Panc1 (cell line): ENCODE measurements around the gene SYF2. TPM values are rescaled to one million over a fixed set of nuclear protein-coding genes. Genes with fewer than 3 reads are reported as not detected.
"Not testable (repeated sequence)": the region's sequence is repeated elsewhere in the genome, so short reads cannot be mapped to it uniquely, and the experiment has no call there.

Source experiments
- ATAC-seq: fragments of 200-7000 bp; cut with Tn5 transposase; 2 replicates; pipeline ENCODE4 v1.9.1; 2020; ENCODE audit warnings: mild to moderate bottlenecking, moderate library complexity
- BruUV-seq: library from RNA; stranded (reverse); fragments of 400-500 nt; replicated peaks from 2 replicates; lab custom pipeline; 2021; lab: Mats Ljungman, UMichigan
- CTCF ChIA-PET: fragments of 300-600 bp; sonication (Branson Sonifier 250); formaldehyde crosslinking; loops from one replicate; lab custom pipeline; 2022; ENCODE audit warnings: antibody characterized with exemption; lab: Charles Lee
- POLR2A ChIA-PET: fragments of 300-600 bp; sonication (Branson Sonifier 250); formaldehyde crosslinking; loops from one replicate; lab custom pipeline; 2022; ENCODE audit warnings: antibody characterized with exemption; lab: Charles Lee
- DNase-seq: peaks from one replicate; pipeline ENCODE4 v3.0.0-alpha.2; 2010; ENCODE audit warnings: low read depth, low spot score
- H3K27ac ChIP-seq: 2 replicates; pipeline ENCODE4 v1.5.1; 2011; ENCODE audit warnings: mild to moderate bottlenecking, low read length, inconsistent platforms
- H3K27me3 ChIP-seq: fragments of 200-500 bp; sonication (Bioruptor generic); 2 replicates; pipeline ENCODE4 v1.6.0; 2014; ENCODE audit warnings: low read length, inconsistent platforms; ENCODE audit not compliant: control insufficient read depth, insufficient read depth
- H3K36me3 ChIP-seq: fragments of 200-500 bp; sonication (Bioruptor generic); 2 replicates; pipeline ENCODE4 v1.5.1; 2014; ENCODE audit warnings: inconsistent platforms, mild to moderate bottlenecking, low read length, moderate library complexity; ENCODE audit not compliant: control insufficient read depth, insufficient read depth
- H3K4me1 ChIP-seq: 2 replicates; pipeline ENCODE4 v1.5.1; 2011; ENCODE audit warnings: inconsistent platforms, mild to moderate bottlenecking, low read length, moderate library complexity; ENCODE audit not compliant: control insufficient read depth, insufficient read depth
- H3K4me3 ChIP-seq, 2 experiments: 2 replicates each; pipeline ENCODE4 v1.5.1; 2011 to 2012; ENCODE audit warnings: low read depth in 2 of 2, low read length in 2 of 2, mild to moderate bottlenecking in 2 of 2, inconsistent platforms in 1 of 2, moderate library complexity in 1 of 2
- H3K9me3 ChIP-seq: fragments of 200-500 bp; sonication (Bioruptor generic); 2 replicates; pipeline ENCODE4 v1.5.1; 2014; ENCODE audit warnings: low read depth, mild to moderate bottlenecking, inconsistent platforms, low read length, moderate library complexity; ENCODE audit not compliant: control insufficient read depth, insufficient read depth
- POLR2AphosphoS5 ChIP-seq: IDR thresholded peaks from 2 replicates; pipeline ENCODE4 v1.6.1; 2012; ENCODE audit warnings: mild to moderate bottlenecking, low read depth, low read length, moderate library complexity
- SIN3A ChIP-seq: IDR thresholded peaks from 2 replicates; pipeline ENCODE4 v1.6.1; 2012; ENCODE audit warnings: low read depth, mild to moderate bottlenecking, low read length, moderate library complexity, borderline replicate concordance; ENCODE audit not compliant: insufficient read depth
- TCF7L2 ChIP-seq: IDR thresholded peaks from 2 replicates; pipeline ENCODE4 v1.6.1; 2011; ENCODE audit warnings: mild to moderate bottlenecking, low read depth, low read length, inconsistent platforms
- in situ Hi-C: cut with HindIII; loops from 2 replicates; pipeline ENCODE4 v1.10.0; 2016; ENCODE audit warnings: low sequenced_read_pairs, low pct_unique_long_range_greater_than_20kb
- intact Hi-C: fragments of 100-400 bp; cut with micrococcal nuclease; formaldehyde crosslinking; loops from one replicate; pipeline ENCODE4 v1.10.0; 2022; ENCODE audit not compliant: unreplicated experiment
- total RNA-seq: library from RNA; stranded (reverse); gene quantifications from one replicate; pipeline ENCODE4 v1.2.1, GENCODE V29; 2021; ENCODE audit not compliant: unreplicated experiment
- TF ChIP-seq, protein P1 (sequence below): fragments of 450-650 bp; IDR thresholded peaks from 2 replicates; pipeline ENCODE4 v1.5.1; 2017; ENCODE audit warnings: mild to moderate bottlenecking
- TF ChIP-seq, protein P2 (sequence below), 2 experiments: IDR thresholded peaks; 2 replicates each; pipeline ENCODE4 v1.6.1; 2011 to 2012; ENCODE audit warnings: low read depth in 2 of 2, control low read depth in 1 of 2, low read length in 1 of 2, mild to moderate bottlenecking in 1 of 2, moderate library complexity in 1 of 2; ENCODE audit not compliant: insufficient read depth in 1 of 2

The SYF2 gene
- total RNA-seq, 1 experiment from 2014 or later = 28.9 TPM

DNA sequence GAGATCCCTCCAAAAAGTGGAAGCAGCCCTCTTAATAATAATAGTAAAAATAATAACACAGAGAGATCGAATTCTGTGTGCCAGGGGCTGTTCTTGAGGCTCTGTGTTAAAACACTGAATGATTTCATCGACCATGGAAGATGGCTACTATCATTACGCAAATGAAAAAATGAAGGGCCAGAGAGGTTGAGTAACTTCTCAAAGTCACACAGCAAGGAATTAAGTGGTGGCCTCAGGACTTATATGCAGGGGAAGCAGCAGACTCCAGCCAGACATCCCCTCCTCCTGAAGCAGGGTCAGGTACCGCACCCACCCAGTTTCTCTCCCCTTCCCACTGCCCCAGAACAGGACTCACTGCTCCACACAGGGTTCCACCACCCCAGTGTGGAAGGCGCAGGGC, 40.1 kb downstream of the SYF2 start:
- in situ Hi-C loops = no loop called here
- no peak overlapping the region for H3K27ac ChIP-seq
- H3K36me3 ChIP-seq = no peaks in the 10 kb centered on the region
- no peak for TF ChIP-seq POLR2AphosphoS5
- no peak for TF ChIP-seq SIN3A
- TF ChIP-seq, protein P1, sequence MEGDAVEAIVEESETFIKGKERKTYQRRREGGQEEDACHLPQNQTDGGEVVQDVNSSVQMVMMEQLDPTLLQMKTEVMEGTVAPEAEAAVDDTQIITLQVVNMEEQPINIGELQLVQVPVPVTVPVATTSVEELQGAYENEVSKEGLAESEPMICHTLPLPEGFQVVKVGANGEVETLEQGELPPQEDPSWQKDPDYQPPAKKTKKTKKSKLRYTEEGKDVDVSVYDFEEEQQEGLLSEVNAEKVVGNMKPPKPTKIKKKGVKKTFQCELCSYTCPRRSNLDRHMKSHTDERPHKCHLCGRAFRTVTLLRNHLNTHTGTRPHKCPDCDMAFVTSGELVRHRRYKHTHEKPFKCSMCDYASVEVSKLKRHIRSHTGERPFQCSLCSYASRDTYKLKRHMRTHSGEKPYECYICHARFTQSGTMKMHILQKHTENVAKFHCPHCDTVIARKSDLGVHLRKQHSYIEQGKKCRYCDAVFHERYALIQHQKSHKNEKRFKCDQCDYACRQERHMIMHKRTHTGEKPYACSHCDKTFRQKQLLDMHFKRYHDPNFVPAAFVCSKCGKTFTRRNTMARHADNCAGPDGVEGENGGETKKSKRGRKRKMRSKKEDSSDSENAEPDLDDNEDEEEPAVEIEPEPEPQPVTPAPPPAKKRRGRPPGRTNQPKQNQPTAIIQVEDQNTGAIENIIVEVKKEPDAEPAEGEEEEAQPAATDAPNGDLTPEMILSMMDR = no peak
- TF ChIP-seq TCF7L2 = no peak
- TF ChIP-seq, protein P2, sequence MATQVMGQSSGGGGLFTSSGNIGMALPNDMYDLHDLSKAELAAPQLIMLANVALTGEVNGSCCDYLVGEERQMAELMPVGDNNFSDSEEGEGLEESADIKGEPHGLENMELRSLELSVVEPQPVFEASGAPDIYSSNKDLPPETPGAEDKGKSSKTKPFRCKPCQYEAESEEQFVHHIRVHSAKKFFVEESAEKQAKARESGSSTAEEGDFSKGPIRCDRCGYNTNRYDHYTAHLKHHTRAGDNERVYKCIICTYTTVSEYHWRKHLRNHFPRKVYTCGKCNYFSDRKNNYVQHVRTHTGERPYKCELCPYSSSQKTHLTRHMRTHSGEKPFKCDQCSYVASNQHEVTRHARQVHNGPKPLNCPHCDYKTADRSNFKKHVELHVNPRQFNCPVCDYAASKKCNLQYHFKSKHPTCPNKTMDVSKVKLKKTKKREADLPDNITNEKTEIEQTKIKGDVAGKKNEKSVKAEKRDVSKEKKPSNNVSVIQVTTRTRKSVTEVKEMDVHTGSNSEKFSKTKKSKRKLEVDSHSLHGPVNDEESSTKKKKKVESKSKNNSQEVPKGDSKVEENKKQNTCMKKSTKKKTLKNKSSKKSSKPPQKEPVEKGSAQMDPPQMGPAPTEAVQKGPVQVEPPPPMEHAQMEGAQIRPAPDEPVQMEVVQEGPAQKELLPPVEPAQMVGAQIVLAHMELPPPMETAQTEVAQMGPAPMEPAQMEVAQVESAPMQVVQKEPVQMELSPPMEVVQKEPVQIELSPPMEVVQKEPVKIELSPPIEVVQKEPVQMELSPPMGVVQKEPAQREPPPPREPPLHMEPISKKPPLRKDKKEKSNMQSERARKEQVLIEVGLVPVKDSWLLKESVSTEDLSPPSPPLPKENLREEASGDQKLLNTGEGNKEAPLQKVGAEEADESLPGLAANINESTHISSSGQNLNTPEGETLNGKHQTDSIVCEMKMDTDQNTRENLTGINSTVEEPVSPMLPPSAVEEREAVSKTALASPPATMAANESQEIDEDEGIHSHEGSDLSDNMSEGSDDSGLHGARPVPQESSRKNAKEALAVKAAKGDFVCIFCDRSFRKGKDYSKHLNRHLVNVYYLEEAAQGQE (IDR thresholded peaks at IDR 0.05; ENCODE audit: insufficient read depth in 1 of 2, low read depth in 2 of 2, low read length in 1 of 2) = no peak
- no peak overlapping the region for H3K4me3 ChIP-seq
- ChIA-PET CTCF (no interaction called here), POLR2A (no interaction called here)
- BruUV-seq = no TSS peak
- no peaks in the 10 kb centered on the region for H3K9me3 ChIP-seq
- H3K4me1 ChIP-seq = no peaks in the 10 kb centered on the region; the same call in 1 of the 2 replicates
- DNase-seq (no peak), ATAC-seq (no peak)
- no peaks in the 10 kb centered on the region for H3K27me3 ChIP-seq
- intact Hi-C loops = no loop called here

DNA sequence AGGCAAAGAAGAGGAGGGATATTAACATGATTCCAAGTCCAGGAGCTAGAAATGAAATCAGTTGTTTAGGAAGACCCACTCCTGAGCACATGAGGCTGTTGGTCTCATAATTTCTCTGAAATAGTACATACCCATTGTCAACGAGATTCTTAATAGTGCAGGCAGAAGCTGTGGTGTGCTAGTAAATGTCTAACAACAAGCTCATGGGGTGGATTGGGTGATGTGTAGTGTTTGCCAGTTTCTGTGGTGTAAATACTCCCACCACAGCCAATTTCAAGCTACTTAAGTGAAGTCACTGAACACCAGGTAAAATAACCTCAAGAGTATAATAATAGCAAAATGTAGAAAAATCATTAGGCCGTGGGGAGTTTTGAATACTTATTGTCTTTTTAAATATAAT, 42.0 kb downstream of the SYF2 start:
- BruUV-seq = no TSS peak
- Histone ChIP-seq H3K27me3 (no peaks in the 10 kb centered on the region), H3K4me3 (no peak overlapping the region), H3K36me3 (no peaks in the 10 kb centered on the region), H3K27ac (no peak overlapping the region), H3K9me3 (no peaks in the 10 kb centered on the region), H3K4me1 (no peaks in the 10 kb centered on the region)
- in situ Hi-C loops = no loop called here
- TF ChIP-seq SIN3A (no peak), TCF7L2 (no peak), POLR2AphosphoS5 (no peak)
- TF ChIP-seq, protein P2 (IDR thresholded peaks at IDR 0.05; ENCODE audit: insufficient read depth in 1 of 2, low read depth in 2 of 2, low read length in 1 of 2) = no peak
- TF ChIP-seq, protein P1 = no peak
- ATAC-seq (no peak), DNase-seq (no peak)
- intact Hi-C loops = no loop called here
- ChIA-PET CTCF (no interaction called here), POLR2A (interaction anchor here (0.6 kb wide), 1 partner anchor 85 kb away, joined by 5 read pairs; no protein-coding TSS in a partner anchor)

DNA sequence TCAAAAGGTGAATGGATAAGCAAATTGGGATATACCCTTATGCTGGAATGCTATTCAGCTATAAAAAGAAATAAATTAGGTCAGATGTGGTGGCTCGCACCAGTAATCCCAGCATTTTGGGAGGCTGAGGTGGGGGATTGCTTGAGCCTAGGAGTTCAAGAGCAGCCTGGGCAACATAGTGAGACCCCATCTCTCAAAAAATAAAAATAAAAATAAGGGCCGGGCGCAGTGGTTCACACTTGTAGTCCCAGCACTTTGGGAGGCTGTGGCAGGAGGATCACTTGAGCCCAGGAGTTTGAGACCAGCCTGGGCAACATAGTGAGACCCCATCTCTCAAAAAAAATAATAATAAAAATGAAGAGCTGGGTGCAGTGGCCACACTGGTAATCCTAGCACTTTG, 44.4 kb downstream of the SYF2 start:
- H3K36me3 ChIP-seq, ATAC-seq, intact Hi-C loops, BruUV-seq, H3K27ac ChIP-seq, POLR2A ChIA-PET, H3K4me1 ChIP-seq, CTCF ChIA-PET, DNase-seq, H3K9me3 ChIP-seq, in situ Hi-C loops, H3K4me3 ChIP-seq, H3K27me3 ChIP-seq: not testable (repeated sequence)
